Liver (tissue), 9 donors: Measurements from ENCODE around the gene ATXN10. TPM values are rescaled to one million over a fixed set of nuclear protein-coding genes. Genes with fewer than 3 reads are reported as not detected.

Experiments used
- DNase-seq: peaks from one replicate; pipeline ENCODE4 v3.0.0-alpha.2; 2017; ENCODE audit warnings: low spot score
- H3K27ac ChIP-seq, 2 donors: one replicate each; pipeline ENCODE4 v1.7.0; 2013; ENCODE audit warnings: inconsistent platforms in 2 of 2, low read length in 2 of 2, control low read depth in 1 of 2, low read depth in 1 of 2, mild to moderate bottlenecking in 1 of 2
- H3K27me3 ChIP-seq, 4 donors: one replicate each; pipeline versions ENCODE4 v1.6.1 to v1.7.0; 2013; ENCODE audit warnings: low read length in 3 of 4, inconsistent platforms in 1 of 4, mild to moderate bottlenecking in 1 of 4, moderate library complexity in 1 of 4; ENCODE audit not compliant: control insufficient read depth in 4 of 4, insufficient read depth in 4 of 4
- H3K36me3 ChIP-seq, 4 donors: one replicate each; pipeline versions ENCODE4 v1.6.1 to v1.7.0; 2013; ENCODE audit warnings: low read length in 3 of 4, mild to moderate bottlenecking in 3 of 4, low read depth in 1 of 4, moderate library complexity in 1 of 4; ENCODE audit not compliant: control insufficient read depth in 4 of 4, insufficient read depth in 3 of 4
- H3K4me1 ChIP-seq, 4 donors: one replicate each; pipeline versions ENCODE4 v1.6.1 to v1.7.0; 2013; ENCODE audit warnings: low read length in 3 of 4, mild to moderate bottlenecking in 3 of 4, moderate library complexity in 1 of 4; ENCODE audit not compliant: control insufficient read depth in 4 of 4, insufficient read depth in 4 of 4
- H3K4me3 ChIP-seq, 3 donors: one replicate each; pipeline versions ENCODE4 v1.6.1 to v1.7.0; 2013; ENCODE audit warnings: low read length in 3 of 3, control low read depth in 1 of 3, low read depth in 1 of 3, mild to moderate bottlenecking in 1 of 3
- H3K9ac ChIP-seq, 2 donors: one replicate each; pipeline ENCODE4 v1.7.0; 2013; ENCODE audit warnings: low read length in 2 of 2, mild to moderate bottlenecking in 2 of 2, moderate library complexity in 2 of 2, control low read depth in 1 of 2, low read depth in 1 of 2
- H3K9me3 ChIP-seq, 4 donors: one replicate each; pipeline versions ENCODE4 v1.6.1 to v1.7.0; 2013; ENCODE audit warnings: low read length in 3 of 4; ENCODE audit not compliant: control insufficient read depth in 4 of 4
- EGR1 ChIP-seq, 2 donors: IDR thresholded peaks; 2 replicates each; pipeline ENCODE4 v1.6.1; 2016 to 2018; ENCODE audit warnings: antibody characterized with exemption in 2 of 2, low read depth in 2 of 2
- FOXA1 ChIP-seq: IDR thresholded peaks from 2 replicates; pipeline ENCODE4 v1.6.1; 2016; ENCODE audit warnings: antibody characterized with exemption
- FOXA2 ChIP-seq: IDR thresholded peaks from 2 replicates; pipeline ENCODE4 v1.6.1; 2016; ENCODE audit warnings: antibody characterized with exemption
- HNF4A ChIP-seq, 2 donors: conservative IDR thresholded peaks; 2 replicates each; pipeline ENCODE4 v1.6.1; 2016; ENCODE audit warnings: antibody characterized with exemption in 2 of 2, mild to moderate bottlenecking in 2 of 2
- HNF4G ChIP-seq: IDR thresholded peaks from 2 replicates; pipeline ENCODE4 v1.6.1; 2016; ENCODE audit warnings: antibody characterized with exemption
- JUND ChIP-seq, 2 donors: IDR thresholded peaks; 2 replicates each; pipeline ENCODE4 v1.6.1; 2016; ENCODE audit warnings: antibody characterized with exemption in 2 of 2
- NR2F2 ChIP-seq: IDR thresholded peaks from 2 replicates; pipeline ENCODE4 v1.6.1; 2016; ENCODE audit warnings: antibody characterized with exemption
- RAD21 ChIP-seq, 2 donors: IDR thresholded peaks; 2 replicates each; pipeline ENCODE4 v1.6.1; 2016; ENCODE audit warnings: antibody characterized with exemption in 2 of 2, mild to moderate bottlenecking in 2 of 2
- RXRA ChIP-seq, 2 donors: IDR thresholded peaks; 2 replicates each; pipeline ENCODE4 v1.6.1; 2017 to 2018; ENCODE audit warnings: antibody characterized with exemption in 2 of 2, mild to moderate bottlenecking in 1 of 2
- SP1 ChIP-seq: IDR thresholded peaks from 2 replicates; pipeline ENCODE4 v1.6.1; 2018; ENCODE audit warnings: antibody characterized with exemption, mild to moderate bottlenecking
- TAF1 ChIP-seq: conservative IDR thresholded peaks from 2 replicates; pipeline ENCODE4 v1.6.1; 2016; ENCODE audit warnings: antibody characterized with exemption, mild to moderate bottlenecking
- YY1 ChIP-seq: IDR thresholded peaks from 2 replicates; pipeline ENCODE4 v1.6.1; 2016; ENCODE audit warnings: antibody characterized with exemption, mild to moderate bottlenecking
- WGBS: extraction: QIAGEN DNeasy Blood & Tissue Kit; methylation state at CpG from one replicate; pipeline ENCODE4 v1.1.7; 2013; 5-methylcytosine and 5-hydroxymethylcytosine counted together
- polyA plus RNA-seq, 2 donors: library from polyadenylated mRNA; stranded (reverse) in 1 of 2; unstranded in 1 of 2; fragments of 200-250 nt in 1 of 2; fragments of >200 nt in 1 of 2; fragmentation: Nextera tagmentation in 1 of 2; extraction: Ambion mirVana in 1 of 2; gene quantifications; one replicate each; pipeline versions ENCODE4 v1.2.1 to v1.2.3, GENCODE V29; 2013 to 2015
- total RNA-seq, 2 donors: library from RNA; depleted of rRNA; stranded (reverse); fragments of >200 nt; gene quantifications; one replicate each; pipeline ENCODE4 v1.2.3, GENCODE V29; 2014
- TF ChIP-seq, protein P1 (sequence below): IDR thresholded peaks from 2 replicates; pipeline ENCODE4 v1.6.1; 2016; ENCODE audit warnings: antibody characterized with exemption, mild to moderate bottlenecking
- TF ChIP-seq, protein P2 (sequence below): IDR thresholded peaks from 2 replicates; pipeline ENCODE4 v1.6.1; 2016; ENCODE audit warnings: antibody characterized with exemption
- TF ChIP-seq, protein P3 (sequence below): IDR thresholded peaks from 2 replicates; pipeline ENCODE4 v1.6.1; 2016; ENCODE audit warnings: antibody characterized with exemption
- TF ChIP-seq, protein P4 (sequence below): IDR thresholded peaks from 2 replicates; pipeline ENCODE4 v1.6.1; 2016; ENCODE audit warnings: antibody characterized with exemption
- donor health status: healthy.
- donor health status: healthy.
- donor health status: healthy.
- donor health status: healthy.
- donor health status: healthy.

Gene ATXN10
- total and polyA plus RNA-seq, 4 donors, result 34.9 to 100 (median 69.7) TPM

DNA sequence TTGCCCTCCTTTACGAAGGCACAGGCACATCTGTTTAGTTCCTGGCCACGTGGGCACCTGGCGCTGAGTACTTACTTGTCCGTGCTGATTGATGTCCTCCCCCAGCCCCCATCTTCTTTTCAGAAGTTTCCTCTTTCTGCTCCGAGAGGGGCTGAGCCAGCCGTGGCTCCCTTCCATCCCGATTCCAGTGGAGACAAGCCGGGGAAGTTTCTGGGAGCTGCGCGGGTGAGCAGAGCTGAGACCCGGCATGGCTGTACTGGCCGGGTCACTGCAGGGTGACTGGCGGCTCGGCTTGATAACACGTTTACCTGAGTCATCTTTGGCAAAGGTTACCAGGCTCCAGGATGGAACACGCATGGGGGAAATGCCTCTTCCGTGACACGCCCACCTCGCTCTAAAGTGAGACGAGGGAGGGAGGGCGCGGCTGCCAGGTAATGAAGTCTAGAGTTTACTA, 45.4 kb upstream of the ATXN10 start (continued):
- TF ChIP-seq TAF1 (no peak), NR2F2 (no peak), FOXA1 (no peak), SP1 (no peak)

DNA sequence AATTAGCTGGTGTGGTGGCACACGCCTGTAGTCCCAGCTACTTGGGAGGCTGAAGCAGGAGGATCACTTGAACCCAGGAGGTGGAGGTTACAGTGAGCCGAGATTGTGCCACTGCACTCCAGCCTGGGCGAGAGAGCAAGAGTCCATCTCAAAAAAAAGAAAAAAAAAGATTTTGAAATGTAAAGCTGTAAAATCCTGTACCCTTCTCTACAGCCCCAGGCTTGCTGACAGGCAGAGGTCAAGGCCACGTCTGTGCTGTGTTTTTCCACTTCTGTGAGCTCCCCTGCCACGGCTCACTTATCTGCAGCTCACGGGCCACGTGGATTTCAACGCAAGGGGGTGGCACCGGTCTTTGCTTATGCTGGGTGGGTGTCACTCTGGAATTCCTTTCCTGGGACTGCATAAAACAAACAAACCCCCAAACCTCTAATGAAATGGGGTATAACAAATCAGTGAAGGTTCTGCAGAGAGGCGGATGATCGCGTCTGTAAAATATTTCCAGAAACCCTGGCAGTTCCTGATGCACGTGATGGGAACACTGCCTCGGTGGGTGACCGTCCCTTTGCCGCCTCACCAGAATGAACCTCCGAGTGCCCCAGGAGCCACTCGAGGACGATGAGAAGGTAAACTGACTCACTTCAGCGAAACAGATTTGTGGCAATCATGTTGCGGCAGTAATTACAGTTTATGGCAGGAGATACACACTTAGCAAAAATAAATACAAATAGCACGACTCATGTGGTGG, 44.0 kb upstream of the ATXN10 start:
- TF ChIP-seq RXRA (IDR thresholded peaks at IDR 0.05), result no peak
- TF ChIP-seq, protein P1, sequence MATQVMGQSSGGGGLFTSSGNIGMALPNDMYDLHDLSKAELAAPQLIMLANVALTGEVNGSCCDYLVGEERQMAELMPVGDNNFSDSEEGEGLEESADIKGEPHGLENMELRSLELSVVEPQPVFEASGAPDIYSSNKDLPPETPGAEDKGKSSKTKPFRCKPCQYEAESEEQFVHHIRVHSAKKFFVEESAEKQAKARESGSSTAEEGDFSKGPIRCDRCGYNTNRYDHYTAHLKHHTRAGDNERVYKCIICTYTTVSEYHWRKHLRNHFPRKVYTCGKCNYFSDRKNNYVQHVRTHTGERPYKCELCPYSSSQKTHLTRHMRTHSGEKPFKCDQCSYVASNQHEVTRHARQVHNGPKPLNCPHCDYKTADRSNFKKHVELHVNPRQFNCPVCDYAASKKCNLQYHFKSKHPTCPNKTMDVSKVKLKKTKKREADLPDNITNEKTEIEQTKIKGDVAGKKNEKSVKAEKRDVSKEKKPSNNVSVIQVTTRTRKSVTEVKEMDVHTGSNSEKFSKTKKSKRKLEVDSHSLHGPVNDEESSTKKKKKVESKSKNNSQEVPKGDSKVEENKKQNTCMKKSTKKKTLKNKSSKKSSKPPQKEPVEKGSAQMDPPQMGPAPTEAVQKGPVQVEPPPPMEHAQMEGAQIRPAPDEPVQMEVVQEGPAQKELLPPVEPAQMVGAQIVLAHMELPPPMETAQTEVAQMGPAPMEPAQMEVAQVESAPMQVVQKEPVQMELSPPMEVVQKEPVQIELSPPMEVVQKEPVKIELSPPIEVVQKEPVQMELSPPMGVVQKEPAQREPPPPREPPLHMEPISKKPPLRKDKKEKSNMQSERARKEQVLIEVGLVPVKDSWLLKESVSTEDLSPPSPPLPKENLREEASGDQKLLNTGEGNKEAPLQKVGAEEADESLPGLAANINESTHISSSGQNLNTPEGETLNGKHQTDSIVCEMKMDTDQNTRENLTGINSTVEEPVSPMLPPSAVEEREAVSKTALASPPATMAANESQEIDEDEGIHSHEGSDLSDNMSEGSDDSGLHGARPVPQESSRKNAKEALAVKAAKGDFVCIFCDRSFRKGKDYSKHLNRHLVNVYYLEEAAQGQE, result no peak
- TF ChIP-seq, protein P2, sequence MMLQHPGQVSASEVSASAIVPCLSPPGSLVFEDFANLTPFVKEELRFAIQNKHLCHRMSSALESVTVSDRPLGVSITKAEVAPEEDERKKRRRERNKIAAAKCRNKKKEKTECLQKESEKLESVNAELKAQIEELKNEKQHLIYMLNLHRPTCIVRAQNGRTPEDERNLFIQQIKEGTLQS, result no peak
- TF ChIP-seq, protein P3, sequence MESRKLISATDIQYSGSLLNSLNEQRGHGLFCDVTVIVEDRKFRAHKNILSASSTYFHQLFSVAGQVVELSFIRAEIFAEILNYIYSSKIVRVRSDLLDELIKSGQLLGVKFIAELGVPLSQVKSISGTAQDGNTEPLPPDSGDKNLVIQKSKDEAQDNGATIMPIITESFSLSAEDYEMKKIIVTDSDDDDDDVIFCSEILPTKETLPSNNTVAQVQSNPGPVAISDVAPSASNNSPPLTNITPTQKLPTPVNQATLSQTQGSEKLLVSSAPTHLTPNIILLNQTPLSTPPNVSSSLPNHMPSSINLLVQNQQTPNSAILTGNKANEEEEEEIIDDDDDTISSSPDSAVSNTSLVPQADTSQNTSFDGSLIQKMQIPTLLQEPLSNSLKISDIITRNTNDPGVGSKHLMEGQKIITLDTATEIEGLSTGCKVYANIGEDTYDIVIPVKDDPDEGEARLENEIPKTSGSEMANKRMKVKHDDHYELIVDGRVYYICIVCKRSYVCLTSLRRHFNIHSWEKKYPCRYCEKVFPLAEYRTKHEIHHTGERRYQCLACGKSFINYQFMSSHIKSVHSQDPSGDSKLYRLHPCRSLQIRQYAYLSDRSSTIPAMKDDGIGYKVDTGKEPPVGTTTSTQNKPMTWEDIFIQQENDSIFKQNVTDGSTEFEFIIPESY, result no peak
- no peak overlapping the region for H3K9ac ChIP-seq
- H3K27ac ChIP-seq, result no peak overlapping the region
- peaks cover 0 to 7% (median 2%) of the 10 kb centered on the region in 4 donors for H3K27me3 ChIP-seq
- 71% methylated on average over 22 of the region's 22 CpGs for WGBS
- H3K9me3 ChIP-seq, result no peaks in the 10 kb centered on the region
- H3K4me3 ChIP-seq, result no peak overlapping the region
- H3K36me3 ChIP-seq, result no peaks in the 10 kb centered on the region
- DNase-seq, result no peak
- H3K4me1 ChIP-seq, result no peaks in the 10 kb centered on the region

DNA sequence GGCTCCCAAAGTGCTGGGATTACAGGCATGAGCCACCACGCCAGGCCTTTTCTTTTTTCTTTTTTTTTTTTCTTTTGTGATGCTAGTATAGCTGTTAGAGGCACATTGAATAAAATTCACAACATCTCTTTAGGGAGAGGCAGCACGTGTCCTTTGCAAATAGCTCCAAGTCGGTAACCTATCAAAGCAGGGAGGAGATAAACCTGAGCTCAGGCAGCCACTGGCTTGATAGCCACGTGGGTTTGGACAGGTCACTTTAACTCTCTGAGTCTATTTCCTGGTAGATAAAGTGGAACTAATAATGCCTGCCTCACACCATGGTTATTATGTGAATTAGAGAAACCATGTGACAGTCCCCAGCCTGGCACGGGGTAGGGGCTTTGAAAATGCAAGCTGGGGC, 43.1 kb upstream of the ATXN10 start:
- 47% methylated on average over 5 of the region's 5 CpGs for WGBS
- Histone ChIP-seq H3K27me3 (peaks cover 0 to 7% (median 2%) of the 10 kb centered on the region in 4 donors), H3K27ac (no peak overlapping the region), H3K4me3 (no peak overlapping the region), H3K9me3 (no peaks in the 10 kb centered on the region), H3K36me3 (no peaks in the 10 kb centered on the region), H3K4me1 (no peaks in the 10 kb centered on the region), H3K9ac (no peak overlapping the region)
- TF ChIP-seq FOXA1 (no peak), JUND (IDR thresholded peaks at IDR 0.05) (no peak), RAD21 (IDR thresholded peaks at IDR 0.05) (no peak), HNF4G (no peak), YY1 (no peak), RXRA (IDR thresholded peaks at IDR 0.05) (no peak), HNF4A (conservative IDR thresholded peaks at IDR 0.05) (no peak), NR2F2 (no peak), FOXA2 (no peak), EGR1 (IDR thresholded peaks at IDR 0.05; ENCODE audit: low read depth in 2 of 2) (no peak)
- TF ChIP-seq, protein P4, sequence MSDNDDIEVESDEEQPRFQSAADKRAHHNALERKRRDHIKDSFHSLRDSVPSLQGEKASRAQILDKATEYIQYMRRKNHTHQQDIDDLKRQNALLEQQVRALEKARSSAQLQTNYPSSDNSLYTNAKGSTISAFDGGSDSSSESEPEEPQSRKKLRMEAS, result no peak
- TF ChIP-seq, protein P2, result no peak
- DNase-seq, result no peak
